ENCODE data around the gene IL17C. TPM values are rescaled to one million over a fixed set of nuclear protein-coding genes. Genes with fewer than 3 reads are reported as not detected.

Gene IL17C
- polyA plus RNA-seq, 4 donors, result not detected

- DNase-seq (ENCODE audit: low read depth in 4 of 4, low spot score in 3 of 4), result no peak
These were observed 4.7 kb downstream of the IL17C start for GRCh38 chr16:88642881-88643643.

DNA sequence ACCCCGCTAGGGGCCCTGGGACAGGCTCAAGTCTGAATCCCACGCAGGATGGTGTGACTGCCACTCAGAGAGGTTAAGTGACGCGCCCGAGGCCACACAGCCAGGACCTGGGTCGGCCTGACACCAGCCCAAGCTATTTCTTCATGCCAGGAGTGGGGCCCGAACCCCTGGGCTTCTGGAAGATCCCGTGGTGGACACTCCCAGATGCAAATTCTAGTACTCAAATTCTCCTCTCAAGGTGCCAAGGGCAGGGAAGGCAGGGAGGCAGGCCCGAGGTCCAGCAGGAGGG, 5.2 kb downstream of the IL17C start:
- DNase-seq (ENCODE audit: low read depth in 4 of 4, low spot score in 3 of 4), result no peak

DNA sequence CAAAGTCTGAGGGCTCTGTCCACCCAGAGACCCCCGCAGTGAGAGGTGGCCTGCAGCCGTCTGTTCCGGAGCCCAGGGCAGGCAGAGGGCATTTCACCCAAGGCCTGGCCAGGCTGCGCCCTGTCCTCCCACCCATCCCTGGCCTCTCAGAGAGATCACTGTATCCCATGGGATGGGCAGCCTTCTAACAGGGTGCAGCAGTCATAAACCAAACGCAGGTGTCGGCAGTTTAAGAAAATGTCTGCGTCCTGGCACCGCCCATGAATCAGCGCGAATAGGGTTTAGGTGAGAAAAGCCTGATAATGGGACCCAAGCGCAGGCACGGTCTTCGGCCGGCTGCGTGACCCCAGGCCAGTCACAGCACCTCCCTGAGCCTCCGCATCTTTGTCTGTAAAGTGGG, 7.1 kb downstream of the IL17C start:
- DNase-seq (ENCODE audit: low read depth in 4 of 4, low spot score in 3 of 4), result no peak

DNA sequence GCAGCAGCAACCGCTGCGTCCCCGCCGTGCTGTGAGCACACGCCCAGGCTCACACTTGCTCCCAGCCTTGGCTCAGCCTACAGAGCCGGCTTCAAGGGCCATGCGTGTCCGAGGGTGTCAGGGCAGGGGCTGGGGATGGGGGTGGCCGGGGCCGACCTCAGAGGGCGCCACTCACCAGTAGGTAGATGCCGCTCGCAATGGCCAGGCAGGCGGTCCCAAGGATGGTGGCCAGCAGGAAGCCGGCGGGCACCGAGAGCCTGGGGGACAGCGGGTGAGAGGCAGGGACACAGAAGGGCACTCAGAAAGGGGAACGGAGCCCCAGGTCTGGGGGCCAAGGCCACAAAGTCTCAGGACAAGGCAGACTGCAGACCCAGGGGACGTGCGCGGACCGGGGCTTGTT, 7.6 kb downstream of the IL17C start:
- DNase-seq (ENCODE audit: low read depth in 4 of 4, low spot score in 3 of 4), result no peak

DNA sequence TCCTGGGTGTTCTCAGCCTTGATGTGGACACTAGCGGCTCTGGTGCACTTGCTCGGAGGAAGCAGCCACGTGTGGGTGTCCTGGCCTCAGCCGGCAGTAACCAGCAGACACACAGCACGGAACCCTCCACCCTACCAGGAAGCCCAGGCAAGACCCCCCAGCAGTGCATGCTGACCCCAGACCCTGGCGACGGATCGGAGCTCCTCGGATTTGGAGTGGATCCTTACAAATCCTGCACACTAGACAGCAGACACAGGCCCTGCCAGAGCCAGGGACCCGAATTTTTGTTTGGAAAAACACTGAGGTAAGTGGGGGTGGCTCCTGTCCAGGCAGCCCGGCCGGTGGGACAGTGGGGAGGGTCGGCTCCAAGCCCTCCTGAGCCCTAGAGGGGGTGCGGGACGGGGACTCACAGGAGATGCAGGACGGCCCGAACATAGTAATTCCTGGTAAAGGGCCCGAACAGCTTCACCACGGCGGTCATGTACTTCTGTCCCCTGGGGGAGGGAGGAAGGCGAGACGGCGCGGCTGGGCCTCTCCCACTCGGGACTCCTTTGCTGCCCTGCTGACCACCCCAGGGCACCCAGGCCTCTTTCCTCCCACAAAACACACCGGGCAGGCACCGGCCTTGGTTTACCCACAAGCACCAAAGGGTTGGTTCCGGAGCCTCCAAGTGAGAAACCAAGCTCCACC, 8.1 kb downstream of the IL17C start:
- no peak for DNase-seq (ENCODE audit: low read depth in 4 of 4, low spot score in 3 of 4)

GRCh38 chr16:88647178-88648070, 9.1 kb downstream of the IL17C start:
- no peak for DNase-seq (ENCODE audit: low read depth in 4 of 4, low spot score in 3 of 4)

DNA sequence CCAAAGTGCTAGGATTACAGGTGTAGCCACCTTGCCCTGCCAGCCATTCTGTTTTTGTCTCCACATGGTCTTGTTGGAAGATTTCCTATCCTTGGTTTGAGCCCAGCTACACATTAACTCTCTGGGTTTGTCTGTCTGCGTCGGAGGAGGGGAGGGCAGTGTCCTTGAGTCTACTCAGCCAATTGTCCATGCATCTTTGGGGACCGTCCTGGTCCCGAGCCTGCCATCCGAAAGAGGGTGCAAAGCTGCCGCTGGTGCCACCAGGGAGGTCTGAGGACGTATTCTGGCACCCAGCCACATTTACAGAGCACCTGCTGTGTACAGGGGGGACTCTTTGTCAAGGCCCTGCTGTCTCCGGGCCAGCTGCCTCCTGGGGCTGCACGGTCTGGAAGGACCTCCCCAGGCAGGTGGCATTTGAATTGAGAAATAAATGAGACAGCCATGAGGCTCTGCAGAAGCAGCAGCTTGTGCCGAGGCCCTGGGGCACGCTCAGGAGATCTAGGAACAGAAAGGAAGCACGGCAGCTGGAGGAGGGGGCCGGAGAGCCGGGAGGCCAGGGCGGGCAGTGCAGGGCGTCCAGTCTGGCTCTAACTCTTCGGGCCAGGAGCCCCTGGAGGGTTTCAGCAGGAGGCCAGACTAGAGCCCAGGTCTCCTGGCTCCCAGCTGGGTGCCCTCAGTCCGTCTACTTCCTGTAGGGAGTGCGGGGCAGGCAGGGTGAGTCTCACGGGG, 11.0 kb downstream of the IL17C start:
- DNase-seq (ENCODE audit: low read depth in 4 of 4, low spot score in 3 of 4), result no peak

DNA sequence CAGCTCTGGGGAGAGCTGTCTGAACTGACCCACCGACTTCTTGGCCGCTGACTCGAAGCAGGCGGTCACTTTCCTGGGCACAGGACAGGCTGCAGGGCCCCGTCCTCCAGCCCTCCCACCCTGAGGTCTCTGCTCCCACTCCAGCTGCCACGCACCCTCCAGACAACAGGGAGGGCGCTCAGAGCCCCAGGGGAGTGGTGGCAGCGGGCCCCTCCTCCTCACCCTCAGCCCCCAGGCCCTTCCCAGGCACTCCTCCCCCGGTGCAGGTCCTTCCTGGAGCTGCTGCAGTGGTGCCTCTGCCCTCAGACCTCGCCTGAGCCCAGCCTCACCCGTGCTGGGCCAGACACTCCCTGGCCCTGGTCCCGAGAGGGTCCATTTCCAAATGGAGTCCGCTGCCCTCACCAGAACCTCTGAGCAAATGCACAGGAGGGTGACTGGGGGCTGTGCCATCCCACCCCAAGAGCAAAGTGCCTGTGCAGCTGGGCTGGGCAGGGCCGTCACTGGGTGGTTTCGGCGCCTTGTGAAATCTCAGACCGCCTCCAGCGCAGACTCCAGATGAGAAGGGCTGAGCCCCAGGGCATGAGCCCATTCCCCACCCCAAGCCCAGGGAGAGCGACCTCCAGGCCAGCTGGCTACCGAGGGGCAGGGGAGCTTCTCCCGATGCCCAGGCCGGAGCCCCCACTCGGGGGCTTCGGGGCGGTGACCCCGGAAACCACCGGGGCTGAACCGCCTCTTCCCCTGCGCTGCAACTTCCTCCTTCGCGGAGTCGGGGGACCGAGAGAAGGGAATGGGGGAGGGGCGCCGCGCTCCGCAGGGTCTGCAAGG, 11.8 kb downstream of the IL17C start:
- no peak for DNase-seq (ENCODE audit: low read depth in 4 of 4, low spot score in 3 of 4)

DNA sequence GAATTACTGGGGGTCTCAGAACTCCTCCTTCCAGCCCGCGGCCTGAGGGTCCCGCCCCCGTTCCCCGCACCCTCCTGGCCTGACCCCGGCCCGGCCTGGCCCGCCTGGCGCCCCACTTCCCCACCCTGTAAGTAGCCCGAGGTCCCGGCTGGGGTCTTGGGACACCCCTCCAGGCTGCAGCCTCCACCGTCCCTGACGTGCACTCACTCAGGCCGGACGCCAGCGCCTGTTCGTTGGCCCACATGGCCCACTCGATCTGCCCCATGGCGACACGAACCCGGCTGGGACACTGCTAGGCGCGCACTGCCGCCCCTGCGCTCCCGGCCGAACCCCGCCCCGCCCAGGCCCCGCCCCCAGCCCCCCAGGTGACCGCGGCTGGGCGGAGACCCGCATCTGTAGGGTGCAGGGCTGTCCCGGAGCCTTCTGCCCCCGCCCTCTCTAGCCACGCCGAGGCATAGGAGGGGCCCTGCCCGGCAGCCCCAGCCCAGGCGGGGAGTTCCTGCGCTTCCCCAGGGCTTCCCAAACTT, 12.4 kb downstream of the IL17C start, which contains the start of gene CYBA:
CYBA (minus strand) TSS at position 305 of the 527 bp plus-strand sequence; CDS start at position 265, 40 bp downstream.
- DNase-seq (ENCODE audit: low read depth in 4 of 4, low spot score in 3 of 4), result no peak

DNA sequence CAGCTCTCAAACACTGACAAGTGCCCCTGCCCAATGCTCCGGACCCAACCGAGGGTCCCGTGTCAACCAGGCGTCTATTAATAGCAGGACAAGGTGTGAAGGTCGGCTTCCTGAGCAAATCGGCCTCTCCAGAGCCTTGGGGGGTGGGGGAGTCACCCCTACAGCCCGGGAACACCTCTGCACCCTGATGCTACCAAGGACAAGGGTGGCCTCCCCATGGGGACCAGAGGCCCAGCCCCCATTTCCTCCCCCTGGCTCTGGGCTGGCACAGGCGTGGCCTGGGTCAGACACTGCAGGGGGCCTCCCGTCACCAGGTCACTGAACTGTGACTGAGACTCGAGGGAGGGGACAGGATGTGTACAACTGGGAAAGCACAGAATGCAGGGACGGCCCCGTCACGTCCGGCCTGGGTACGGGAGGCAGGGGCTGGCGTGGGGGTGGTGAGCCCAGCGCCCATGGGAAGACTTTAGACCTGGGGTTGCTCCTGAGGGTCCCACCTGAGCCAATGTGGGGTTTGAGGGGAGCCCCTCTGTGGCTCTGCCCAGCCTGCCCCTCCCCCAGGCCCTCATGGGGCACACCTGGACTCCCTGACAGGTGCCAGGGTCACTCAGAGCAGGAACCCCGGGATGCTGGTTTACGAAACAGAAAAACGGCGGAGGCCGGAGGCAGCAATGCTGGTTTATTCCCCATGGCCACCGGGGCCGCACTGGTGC, 13.1 kb downstream of the IL17C start:
- peak in 2 of 4 donors; percentile 69 for DNase-seq (ENCODE audit: low read depth in 4 of 4, low spot score in 3 of 4)

DNA sequence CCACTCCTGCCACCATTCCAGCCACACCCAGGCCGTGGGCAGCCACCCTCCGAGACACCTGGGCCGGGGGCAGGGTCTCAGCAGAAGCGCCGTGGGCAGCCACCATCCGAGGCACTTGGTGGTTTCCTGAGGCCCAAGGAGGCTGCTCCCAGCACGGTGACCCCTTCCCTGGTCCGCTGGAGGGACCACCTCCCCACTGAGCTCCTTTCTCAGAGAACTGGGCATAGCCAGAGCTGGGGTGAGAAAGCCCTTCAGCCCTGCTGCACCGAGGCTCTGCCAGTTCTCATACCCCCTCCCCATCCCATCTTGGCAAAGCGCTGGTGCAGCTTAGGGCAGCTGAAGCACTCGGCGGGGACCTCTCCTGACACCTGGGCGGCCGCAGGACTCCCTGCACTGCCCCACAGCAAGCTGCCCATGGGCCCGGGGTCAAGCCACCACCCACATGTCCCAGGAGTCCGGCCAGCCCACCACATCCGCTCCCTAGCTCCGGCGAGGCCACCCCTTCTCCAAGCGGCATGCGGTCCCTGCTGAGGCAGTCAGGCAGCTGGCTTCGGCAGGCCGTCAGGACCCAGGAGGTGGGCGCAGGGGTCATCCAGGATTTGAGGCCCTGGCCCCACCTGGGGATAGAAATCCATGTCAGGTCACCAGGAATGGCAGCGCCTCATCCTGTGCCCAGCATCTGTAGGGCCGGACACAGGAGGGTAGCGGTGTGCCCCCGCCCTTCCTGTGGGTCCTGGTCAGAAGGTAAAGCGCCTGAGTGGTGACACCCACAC, 13.8 kb downstream of the IL17C start:
- no peak for DNase-seq (ENCODE audit: low read depth in 4 of 4, low spot score in 3 of 4)

DNA sequence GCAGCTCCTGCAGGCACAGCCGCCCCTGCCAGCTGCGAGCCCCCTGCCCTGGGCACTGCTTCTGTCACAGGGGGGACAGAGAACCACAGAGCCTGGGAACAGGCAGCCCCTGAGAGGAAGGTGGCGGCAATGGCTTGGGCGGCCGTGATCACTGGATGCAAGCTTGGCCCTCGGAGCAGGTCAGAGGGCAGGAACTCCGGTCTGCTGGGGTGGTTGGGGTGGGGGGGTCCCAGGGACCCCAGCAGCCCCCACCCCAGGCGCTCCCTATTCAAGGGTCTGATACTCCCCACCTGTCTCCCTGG, 14.3 kb downstream of the IL17C start:
- DNase-seq (ENCODE audit: low read depth in 4 of 4, low spot score in 3 of 4), result no peak

GRCh38 chr16:88653101-88653500, 14.7 kb downstream of the IL17C start:
- DNase-seq (ENCODE audit: low read depth in 4 of 4, low spot score in 3 of 4), result no peak

DNA sequence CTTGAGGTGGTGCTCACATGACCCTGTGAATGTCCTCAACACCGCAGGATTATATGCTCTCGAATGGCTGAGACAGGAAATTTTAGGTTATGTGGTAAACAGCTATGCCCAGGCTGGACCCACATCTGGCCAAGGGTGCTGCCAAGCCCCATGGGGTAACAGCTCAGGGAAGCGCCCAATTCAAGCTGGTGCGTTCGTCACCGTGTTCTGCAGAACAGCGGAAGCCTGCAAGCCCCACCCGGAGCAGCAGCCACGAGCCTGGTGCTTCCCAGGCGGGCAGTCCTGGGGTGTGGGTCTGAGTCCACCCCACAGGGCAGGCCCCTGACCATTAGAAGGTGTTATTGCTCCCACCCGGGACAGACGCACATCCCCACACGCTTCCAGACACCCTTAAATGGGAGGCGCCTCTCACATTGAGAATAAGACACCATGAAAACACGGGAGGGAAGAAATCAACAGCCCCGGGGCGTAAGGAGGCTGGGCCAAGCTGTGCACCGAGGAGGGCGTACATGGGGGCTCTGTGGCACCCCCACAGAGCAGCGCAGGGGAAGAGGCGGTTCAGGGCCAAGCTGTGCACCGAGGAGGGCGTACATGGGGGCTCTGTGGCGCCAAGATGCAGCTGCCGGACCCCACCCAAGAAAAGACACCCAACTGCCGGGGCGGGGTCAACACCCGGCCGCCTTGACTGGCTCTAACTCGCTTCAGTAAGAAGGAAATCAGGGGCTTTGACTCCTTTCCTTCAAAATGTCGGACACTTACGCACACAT, 15.4 kb downstream of the IL17C start:
- DNase-seq (ENCODE audit: low read depth in 4 of 4, low spot score in 3 of 4), result no peak

GRCh38 chr16:88654363-88655052, 16.1 kb downstream of the IL17C start:
- no peak for DNase-seq (ENCODE audit: low read depth in 4 of 4, low spot score in 3 of 4)

DNA sequence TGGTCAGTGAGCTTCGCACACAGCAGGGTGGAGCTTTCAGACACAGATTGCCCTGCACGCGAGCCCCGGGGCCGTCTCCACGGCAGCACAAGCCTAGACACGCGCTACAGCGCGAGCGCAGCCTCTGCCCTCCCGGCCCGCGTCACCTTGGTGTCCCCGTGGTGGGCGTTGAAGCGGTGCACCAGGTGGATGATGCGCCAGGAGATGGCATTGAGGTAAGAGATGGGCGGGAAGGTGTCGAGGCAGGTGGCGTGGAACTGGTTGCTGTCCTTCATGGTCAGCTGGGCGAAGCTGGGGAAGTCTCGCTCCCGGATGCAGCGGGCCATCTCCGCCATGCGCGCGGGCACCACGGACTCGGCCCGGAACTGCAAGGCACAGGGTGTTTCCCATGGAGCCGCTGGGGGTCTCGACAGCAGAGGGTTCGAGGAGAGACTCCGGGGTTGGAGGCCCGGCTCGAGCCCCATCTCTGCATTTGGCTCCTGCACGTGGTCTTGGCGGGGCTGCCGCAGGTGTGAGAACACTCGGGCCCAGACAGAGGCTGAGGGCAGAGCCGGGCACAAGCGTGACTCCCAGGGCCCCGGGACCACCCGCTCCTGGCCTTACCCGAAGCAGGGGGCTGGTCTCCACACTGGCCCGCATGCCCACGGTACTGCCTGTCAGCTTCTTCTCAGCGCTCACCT, 16.8 kb downstream of the IL17C start:
- no peak for DNase-seq (ENCODE audit: low read depth in 4 of 4, low spot score in 3 of 4)

Data from left renal pelvis (tissue), 4 donors.